RWPE2 (cell line): ENCODE data around the gene CLIC5.

Source experiments
- ATAC-seq: fragments of 200-7000 bp; cut with Tn5 transposase; 3 replicates; pipeline ENCODE4 v1.9.1; 2021; ENCODE audit warnings: low read depth
- DNase-seq: peaks from one replicate; pipeline ENCODE4 v3.0.0-alpha.2; 2020; ENCODE audit warnings: low spot score
- H3K27ac ChIP-seq: fragments of 450-650 bp; 2 replicates; pipeline ENCODE4 v1.5.1; 2017; ENCODE audit warnings: mild to moderate bottlenecking; ENCODE audit not compliant: poor library complexity, severe bottlenecking
- H3K27me3 ChIP-seq: fragments of 250-450 bp; sonication (Bioruptor Pico); 2 replicates; pipeline ENCODE4 v1.5.1; 2021; ENCODE audit warnings: mild to moderate bottlenecking, moderate library complexity; ENCODE audit not compliant: insufficient read depth, poor library complexity, severe bottlenecking
- H3K36me3 ChIP-seq: fragments of 250-450 bp; sonication (Bioruptor Pico); 2 replicates; pipeline ENCODE4 v1.5.1; 2020; ENCODE audit warnings: low read depth, mild to moderate bottlenecking, moderate library complexity
- H3K4me1 ChIP-seq: fragments of 250-450 bp; sonication (Bioruptor Pico); 2 replicates; pipeline ENCODE4 v1.5.1; 2021; ENCODE audit warnings: mild to moderate bottlenecking, moderate library complexity; ENCODE audit not compliant: insufficient read depth, poor library complexity, severe bottlenecking
- H3K4me3 ChIP-seq: fragments of 250-450 bp; sonication (Bioruptor Pico); 2 replicates; pipeline ENCODE4 v1.5.1; 2021; ENCODE audit warnings: mild to moderate bottlenecking, moderate library complexity; ENCODE audit not compliant: severe bottlenecking
- H3K9me3 ChIP-seq: fragments of 250-450 bp; sonication (Bioruptor Pico); 2 replicates; pipeline ENCODE4 v1.5.1; 2021; ENCODE audit warnings: mild to moderate bottlenecking, moderate library complexity; ENCODE audit not compliant: severe bottlenecking
- TF ChIP-seq, protein P1 (sequence below): fragments of 450-650 bp; IDR thresholded peaks from one replicate; pipeline ENCODE4 v1.5.1; 2017; ENCODE audit warnings: mild to moderate bottlenecking, moderate library complexity; ENCODE audit not compliant: poor library complexity, severe bottlenecking

Gene CLIC5

DNA sequence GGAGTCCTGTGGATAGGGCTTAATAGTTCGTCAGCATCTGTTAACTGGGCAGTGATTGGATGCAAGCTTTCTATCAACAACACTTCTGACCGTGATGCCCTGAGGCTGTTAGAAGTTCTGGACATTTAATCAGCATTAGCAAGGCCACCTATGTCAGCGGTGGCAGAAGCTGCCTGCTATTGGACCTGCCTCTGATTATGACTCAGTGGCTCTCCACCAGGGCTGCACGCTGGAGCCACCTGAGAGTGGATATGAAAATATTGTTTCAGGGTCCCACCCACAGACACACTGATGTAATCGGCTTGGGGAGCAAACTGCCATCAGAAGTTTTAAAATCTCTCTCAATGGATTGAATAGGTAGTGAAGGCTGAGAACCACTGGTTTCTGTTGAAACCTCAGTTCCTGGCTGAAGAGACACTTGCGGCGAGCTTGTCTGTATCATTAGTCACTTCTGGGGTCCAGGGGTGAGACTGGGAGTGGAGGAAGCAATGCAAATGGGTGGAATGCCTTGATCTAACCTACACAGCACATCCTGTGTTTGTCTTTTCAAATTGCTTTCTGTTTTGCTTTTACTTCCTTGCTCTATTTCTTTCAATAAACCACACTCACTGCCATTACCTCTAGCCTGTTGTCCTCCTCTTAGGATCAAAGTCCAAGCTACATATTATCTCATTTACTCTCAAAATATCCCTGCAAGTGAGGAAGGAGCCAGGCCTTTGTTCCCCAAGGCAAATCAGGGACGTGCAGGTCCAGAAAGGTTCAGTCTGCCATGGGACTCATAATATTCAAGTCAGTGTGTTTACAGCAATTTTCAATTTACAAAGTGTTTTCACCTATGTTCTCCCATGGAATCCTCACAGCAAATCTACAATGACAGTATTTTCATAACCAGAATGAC is 4.2 kb downstream of the CLIC5 start:
- no peak for DNase-seq
- H3K4me1 ChIP-seq: no peaks in the 10 kb centered on the region
- no peaks in the 10 kb centered on the region for H3K9me3 ChIP-seq
- no peak overlapping the region for H3K4me3 ChIP-seq
- ATAC-seq: no peak
- H3K27ac ChIP-seq: no peak overlapping the region
- no peaks in the 10 kb centered on the region for H3K36me3 ChIP-seq
- TF ChIP-seq, protein P1, sequence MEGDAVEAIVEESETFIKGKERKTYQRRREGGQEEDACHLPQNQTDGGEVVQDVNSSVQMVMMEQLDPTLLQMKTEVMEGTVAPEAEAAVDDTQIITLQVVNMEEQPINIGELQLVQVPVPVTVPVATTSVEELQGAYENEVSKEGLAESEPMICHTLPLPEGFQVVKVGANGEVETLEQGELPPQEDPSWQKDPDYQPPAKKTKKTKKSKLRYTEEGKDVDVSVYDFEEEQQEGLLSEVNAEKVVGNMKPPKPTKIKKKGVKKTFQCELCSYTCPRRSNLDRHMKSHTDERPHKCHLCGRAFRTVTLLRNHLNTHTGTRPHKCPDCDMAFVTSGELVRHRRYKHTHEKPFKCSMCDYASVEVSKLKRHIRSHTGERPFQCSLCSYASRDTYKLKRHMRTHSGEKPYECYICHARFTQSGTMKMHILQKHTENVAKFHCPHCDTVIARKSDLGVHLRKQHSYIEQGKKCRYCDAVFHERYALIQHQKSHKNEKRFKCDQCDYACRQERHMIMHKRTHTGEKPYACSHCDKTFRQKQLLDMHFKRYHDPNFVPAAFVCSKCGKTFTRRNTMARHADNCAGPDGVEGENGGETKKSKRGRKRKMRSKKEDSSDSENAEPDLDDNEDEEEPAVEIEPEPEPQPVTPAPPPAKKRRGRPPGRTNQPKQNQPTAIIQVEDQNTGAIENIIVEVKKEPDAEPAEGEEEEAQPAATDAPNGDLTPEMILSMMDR: no peak
- H3K27me3 ChIP-seq: peaks cover 34% of the 10 kb centered on the region

DNA sequence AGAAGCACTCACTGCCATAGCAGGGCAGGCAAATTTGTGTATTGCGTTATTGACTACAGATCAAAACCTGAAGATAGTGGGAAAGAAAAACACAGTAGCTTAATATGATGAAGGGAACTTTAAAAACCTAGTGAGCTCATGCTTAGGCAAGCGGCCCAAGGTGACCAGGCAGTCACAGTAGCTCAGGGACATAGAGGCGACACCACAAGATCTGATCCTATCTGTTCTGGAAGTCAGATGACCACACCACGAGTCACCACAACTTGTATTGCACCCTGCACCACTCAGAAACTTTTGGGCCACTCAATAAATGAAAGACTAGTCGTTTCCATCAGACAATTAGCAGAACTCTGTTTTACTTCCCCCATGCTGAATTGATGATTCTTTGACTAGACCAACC is 4.9 kb downstream of the CLIC5 start:
- H3K4me1 ChIP-seq: no peaks in the 10 kb centered on the region

GRCh38 chr6:46010270-46010669 is 5.4 kb downstream of the CLIC5 start:
- Histone ChIP-seq H3K4me1 (no peaks in the 10 kb centered on the region), H3K27me3 (peaks cover 23% of the 10 kb centered on the region), H3K4me3 (no peak overlapping the region), H3K9me3 (no peaks in the 10 kb centered on the region), H3K36me3 (no peaks in the 10 kb centered on the region), H3K27ac (no peak overlapping the region)
- TF ChIP-seq, protein P1: no peak
- no peak for DNase-seq
- ATAC-seq: no peak

More for the DNA sequence above, 4.9 kb downstream of the CLIC5 start:
- no peak overlapping the region for H3K27ac ChIP-seq
- DNase-seq (no peak), ATAC-seq (no peak)
- H3K27me3 ChIP-seq: peaks cover 28% of the 10 kb centered on the region
- TF ChIP-seq, protein P1: no peak
- H3K9me3 ChIP-seq: no peaks in the 10 kb centered on the region
- H3K36me3 ChIP-seq: no peaks in the 10 kb centered on the region
- no peak overlapping the region for H3K4me3 ChIP-seq

DNA sequence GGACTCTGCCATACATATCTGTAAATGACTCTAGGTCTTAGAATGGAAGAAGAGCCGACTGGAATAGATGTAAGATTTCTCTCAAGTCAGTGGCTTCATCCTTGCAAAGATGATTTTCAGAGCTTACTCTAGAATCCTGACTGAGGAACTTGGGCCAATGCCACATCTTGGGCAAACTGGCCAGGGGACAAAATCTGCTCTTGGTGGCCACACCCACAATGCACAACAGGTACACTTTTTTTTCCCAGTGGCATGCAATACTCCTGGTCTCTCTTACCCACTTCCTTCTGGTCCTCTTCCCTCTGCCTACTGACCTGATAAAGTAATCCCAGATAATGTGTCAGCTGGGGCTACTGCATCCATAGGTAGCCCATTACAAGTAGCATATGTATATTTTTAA is 13.4 kb downstream of the CLIC5 start:
- no peak for DNase-seq

More for the DNA sequence above, 13.4 kb downstream of the CLIC5 start:
- H3K4me3 ChIP-seq: no peak overlapping the region
- no peaks in the 10 kb centered on the region for H3K27me3 ChIP-seq
- H3K36me3 ChIP-seq: no peaks in the 10 kb centered on the region
- no peaks in the 10 kb centered on the region for H3K4me1 ChIP-seq
- TF ChIP-seq, protein P1: no peak
- no peak overlapping the region for H3K27ac ChIP-seq
- H3K9me3 ChIP-seq: no peaks in the 10 kb centered on the region
- no peak for ATAC-seq
